C4-2B (cell line): Measurements from ENCODE around the gene PAM.

Experiments used
- CTCF ChIP-seq: fragments of 450-650 bp; conservative IDR thresholded peaks from 2 replicates; pipeline ENCODE4 v1.5.1; 2017; ENCODE audit warnings: mild to moderate bottlenecking
- ZFX ChIP-seq: fragments of 450-650 bp; IDR thresholded peaks from 2 replicates; pipeline ENCODE4 v1.6.1; 2017

- TF ChIP-seq CTCF: no peak
- no peak for TF ChIP-seq ZFX
These were observed 56.9 kb downstream of the PAM start for GRCh38 chr5:102811972-102812371.
